ENCODE results near the gene CPB2. TPM values are rescaled to one million over a fixed set of nuclear protein-coding genes. Genes with fewer than 3 reads are reported as not detected.

Gene CPB2
- total and polyA plus RNA-seq, 9 of the 15 experiments (the other 6 are each of a cell fraction or from before 2014, with no cell fraction given) = 0.03 to 0.16 (median 0.07) TPM; not detected in 6

- Histone ChIP-seq H4K20me1 (replicated peaks; ENCODE audit: control insufficient read depth, insufficient read depth, low read length) (no peaks in the 10 kb centered on the region), H2AFZ (ENCODE audit: low read depth, low read length) (peak overlapping the region; percentile 85), H3K9ac (ENCODE audit: insufficient read depth in 1 of 2, low read depth in 2 of 2, low read length in 2 of 2) (peak overlapping the region; percentile 70 to 77; a peak in 3 of 4 replicates), H3K79me2 (ENCODE audit: control insufficient read depth, insufficient read depth, low read length) (peaks cover 45% of the 10 kb centered on the region), H3K4me3 (peak overlapping the region; percentile 68), H3K4me1 (replicated peaks in 1 of 2; ENCODE audit: control insufficient read depth in 2 of 2, insufficient read depth in 2 of 2, low read length in 2 of 2) (peaks cover 0 to 2% of the 10 kb centered on the region in 2 experiments; a peak in 1 of 5 replicates), H3K27me3 (ENCODE audit: control insufficient read depth in 2 of 2, insufficient read depth in 2 of 2, low read length in 2 of 2) (no peaks in the 10 kb centered on the region), H3K9me3 (replicated peaks; ENCODE audit: control insufficient read depth, insufficient read depth, low read depth, low read length) (no peaks in the 10 kb centered on the region), H3K9me1 (ENCODE audit: control insufficient read depth, insufficient read depth, low read length) (no peaks in the 10 kb centered on the region), H3K27ac (ENCODE audit: extremely low read depth, low read depth, low read length) (peak overlapping the region; percentile 47; the same call in 2 of the 3 replicates), H3K36me3 (ENCODE audit: control insufficient read depth, insufficient read depth, low read length) (no peaks in the 10 kb centered on the region), H3K4me2 (ENCODE audit: insufficient read depth, low read length) (peak overlapping the region; percentile 83)
- DNase-seq (ENCODE audit: extremely low read depth in 1 of 4, low spot score in 3 of 4) (no peak), FAIRE-seq (peak; percentile 77), ATAC-seq (no peak)
- TSS peak; percentile 77 for BruUV-seq (replicated peaks)
- intact Hi-C loops (cut with micrococcal nuclease) (loop anchor here (5.0 kb wide), 1 partner anchor 74 kb away; no protein-coding TSS in a partner anchor), in situ Hi-C loops (cut with MboI) (no loop called here)
- no peak for TF ChIP-seq PRPF4 (IDR thresholded peaks at IDR 0.05; ENCODE audit: insufficient read depth, low read depth, low read length, poor library complexity, severe bottlenecking)
- TF ChIP-seq EP400 (IDR thresholded peaks at IDR 0.05) = no peak
- TF ChIP-seq POLR2B (IDR thresholded peaks at IDR 0.05; ENCODE audit: low read depth, partially characterized antibody) = no peak
- no peak for TF ChIP-seq CAMTA2 (CRISPR knock-in tag; conservative IDR thresholded peaks at IDR 0.05)
- TF ChIP-seq IRF2 (CRISPR knock-in tag; IDR thresholded peaks at IDR 0.05) = no peak
- TF ChIP-seq CREB1 (IDR thresholded peaks at IDR 0.05) = no peak
- no peak for TF ChIP-seq CREB1 (CRISPR knock-in tag; IDR thresholded peaks at IDR 0.05)
- TF ChIP-seq KAT8 (IDR thresholded peaks at IDR 0.05; ENCODE audit: low read depth) = no peak
- no peak for TF ChIP-seq TCF7 (IDR thresholded peaks at IDR 0.05; ENCODE audit: borderline replicate concordance)
- TF ChIP-seq NBN (IDR thresholded peaks at IDR 0.05; ENCODE audit: low read depth) = no peak
- TF ChIP-seq ZFX (CRISPR knock-in tag; IDR thresholded peaks at IDR 0.05) = no peak
- TF ChIP-seq ETV6 (IDR thresholded peaks at IDR 0.05; ENCODE audit: borderline replicate concordance in 1 of 2, low read depth in 2 of 2, low read length in 1 of 2) = no peak
- no peak for TF ChIP-seq ETV6 (CRISPR knock-in tag; IDR thresholded peaks at IDR 0.05; ENCODE audit: borderline replicate concordance)
- CTCF ChIA-PET (ENCODE audit: low intra/inter-chr PET ratio) = interaction anchor here (0.6 kb wide), 2 partner anchors 8 to 114 kb away, joined by 3 read pairs; no protein-coding TSS in a partner anchor
- POLR2A ChIA-PET = interaction anchor here (1.4 kb wide), 2 partner anchors 9 to 14 kb away, joined by 5 to 6 read pairs; no protein-coding TSS in a partner anchor
- 2% methylated on average over 18 of the region's 18 CpGs for WGBS (ENCODE audit: insufficient coverage, low coverage, missing lambda C conversion rate)
These were observed 51.4 kb downstream of the CPB2 start for GRCh38 chr13:46053162-46054012.
